Lung (tissue), 12 donors: ENCODE data around the gene RAB23. TPM values are rescaled to one million over a fixed set of nuclear protein-coding genes. Genes with fewer than 3 reads are reported as not detected.

Source experiments
- ATAC-seq: fragments of 200-7000 bp; cut with Tn5 transposase; one replicate; pipeline ENCODE4 v1.9.1; 2020; ENCODE audit warnings: moderate number of reproducible peaks; ENCODE audit not compliant: insufficient read depth, low FRiP score
- DNase-seq, 3 donors: peaks; one replicate each; pipeline ENCODE4 v3.0.0-alpha.2; 2013 to 2017
- H3K27ac ChIP-seq, 2 donors: one replicate each; pipeline ENCODE4 v1.5.1; 2013; ENCODE audit warnings: mild to moderate bottlenecking in 2 of 2, moderate library complexity in 2 of 2, control low read depth in 1 of 2, inconsistent platforms in 1 of 2, low read depth in 1 of 2, low read length in 1 of 2
- H3K27me3 ChIP-seq, 3 donors: one replicate each; pipeline ENCODE4 v1.5.1; 2013; ENCODE audit warnings: low read length in 2 of 3; ENCODE audit not compliant: control insufficient read depth in 3 of 3, insufficient read depth in 3 of 3
- H3K36me3 ChIP-seq, 4 donors: one replicate each; pipeline ENCODE4 v1.5.1; 2013; ENCODE audit warnings: low read length in 4 of 4, mild to moderate bottlenecking in 1 of 4, moderate library complexity in 1 of 4; ENCODE audit not compliant: control insufficient read depth in 4 of 4, insufficient read depth in 4 of 4
- H3K4me1 ChIP-seq, 5 donors: one replicate each; pipeline ENCODE4 v1.5.1; 2013; ENCODE audit warnings: low read length in 5 of 5, mild to moderate bottlenecking in 2 of 5, moderate library complexity in 1 of 5; ENCODE audit not compliant: control insufficient read depth in 5 of 5, insufficient read depth in 5 of 5
- H3K4me3 ChIP-seq: one replicate; pipeline ENCODE4 v1.5.1; 2013; ENCODE audit warnings: mild to moderate bottlenecking, control low read depth, moderate library complexity
- H3K9ac ChIP-seq, 2 donors: one replicate each; pipeline ENCODE4 v1.5.1; 2013; ENCODE audit warnings: low read length in 2 of 2, control low read depth in 1 of 2; ENCODE audit not compliant: insufficient read depth in 1 of 2
- H3K9me3 ChIP-seq, 4 donors: one replicate each; pipeline ENCODE4 v1.5.1; 2013; ENCODE audit warnings: low read length in 3 of 4, mild to moderate bottlenecking in 1 of 4, moderate library complexity in 1 of 4; ENCODE audit not compliant: control insufficient read depth in 4 of 4, insufficient read depth in 3 of 4
- WGBS, 2 donors: extraction: QIAGEN DNeasy Blood & Tissue Kit; methylation state at CpG; one replicate each; pipeline ENCODE4 v1.1.7; 2013; 5-methylcytosine and 5-hydroxymethylcytosine counted together
- polyA plus RNA-seq, 2 donors: library from polyadenylated mRNA; stranded (reverse); fragments of 200-250 nt; gene quantifications; one replicate each; pipeline ENCODE4 v1.2.1, GENCODE V29; 2013
- total RNA-seq, 2 donors: library from RNA; depleted of rRNA in 1 of 2; stranded (reverse); fragments of >200 nt in 1 of 2; gene quantifications; one replicate each; pipeline ENCODE4 v1.2.1, GENCODE V29; 2014 to 2021
- TF ChIP-seq, protein P1 (sequence below): IDR thresholded peaks from 2 replicates; pipeline ENCODE4 v1.5.1; 2012; ENCODE audit warnings: mild to moderate bottlenecking; ENCODE audit errors: control extremely low read depth, extremely low read depth
- donor health status: control.
- donor health status: control.
- donor health status: Bipolar disorder and iron deficiency.
- donor health status: healthy.
- donor health status: DM: yes; HTN: yes; CAD: no.

The RAB23 gene
- total and polyA plus RNA-seq, 4 donors: 4.2 to 26.7 (median 6.9) TPM

DNA sequence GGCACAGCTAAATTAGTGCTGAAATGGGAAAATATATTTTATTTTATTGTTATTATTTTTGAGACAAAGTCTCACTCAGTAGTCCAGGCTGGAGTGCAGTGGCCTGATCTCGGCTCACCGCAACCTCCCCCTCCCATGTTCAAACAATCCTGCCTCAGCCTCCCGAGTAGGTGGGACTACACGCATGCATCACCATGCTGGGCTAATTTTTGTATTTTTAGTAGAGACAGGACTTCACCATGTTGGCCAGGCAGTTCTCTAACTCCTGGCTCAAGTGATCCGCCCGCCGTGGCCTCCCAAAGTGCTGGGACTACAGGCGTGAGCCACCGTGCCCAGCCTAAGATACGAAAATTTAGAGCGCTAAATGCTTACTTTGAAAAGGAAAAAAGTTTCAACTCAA lies 4.8 kb downstream of the RAB23 start:
- no peaks in the 10 kb centered on the region for H3K27me3 ChIP-seq
- ATAC-seq (no peak), DNase-seq (no peak)
- H3K4me3 ChIP-seq: no peak overlapping the region
- WGBS, 2 donors: 96% methylated on average over 11 of the region's 11 CpGs
- no peak overlapping the region for H3K27ac ChIP-seq
- no peak overlapping the region for H3K9ac ChIP-seq
- H3K4me1 ChIP-seq: peaks cover 0 to 5% (median 0%) of the 10 kb centered on the region in 5 donors
- TF ChIP-seq, protein P1, sequence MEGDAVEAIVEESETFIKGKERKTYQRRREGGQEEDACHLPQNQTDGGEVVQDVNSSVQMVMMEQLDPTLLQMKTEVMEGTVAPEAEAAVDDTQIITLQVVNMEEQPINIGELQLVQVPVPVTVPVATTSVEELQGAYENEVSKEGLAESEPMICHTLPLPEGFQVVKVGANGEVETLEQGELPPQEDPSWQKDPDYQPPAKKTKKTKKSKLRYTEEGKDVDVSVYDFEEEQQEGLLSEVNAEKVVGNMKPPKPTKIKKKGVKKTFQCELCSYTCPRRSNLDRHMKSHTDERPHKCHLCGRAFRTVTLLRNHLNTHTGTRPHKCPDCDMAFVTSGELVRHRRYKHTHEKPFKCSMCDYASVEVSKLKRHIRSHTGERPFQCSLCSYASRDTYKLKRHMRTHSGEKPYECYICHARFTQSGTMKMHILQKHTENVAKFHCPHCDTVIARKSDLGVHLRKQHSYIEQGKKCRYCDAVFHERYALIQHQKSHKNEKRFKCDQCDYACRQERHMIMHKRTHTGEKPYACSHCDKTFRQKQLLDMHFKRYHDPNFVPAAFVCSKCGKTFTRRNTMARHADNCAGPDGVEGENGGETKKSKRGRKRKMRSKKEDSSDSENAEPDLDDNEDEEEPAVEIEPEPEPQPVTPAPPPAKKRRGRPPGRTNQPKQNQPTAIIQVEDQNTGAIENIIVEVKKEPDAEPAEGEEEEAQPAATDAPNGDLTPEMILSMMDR: no peak
- no peaks in the 10 kb centered on the region for H3K9me3 ChIP-seq
- peaks cover 0 to 14% (median 0%) of the 10 kb centered on the region in 4 donors for H3K36me3 ChIP-seq

DNA sequence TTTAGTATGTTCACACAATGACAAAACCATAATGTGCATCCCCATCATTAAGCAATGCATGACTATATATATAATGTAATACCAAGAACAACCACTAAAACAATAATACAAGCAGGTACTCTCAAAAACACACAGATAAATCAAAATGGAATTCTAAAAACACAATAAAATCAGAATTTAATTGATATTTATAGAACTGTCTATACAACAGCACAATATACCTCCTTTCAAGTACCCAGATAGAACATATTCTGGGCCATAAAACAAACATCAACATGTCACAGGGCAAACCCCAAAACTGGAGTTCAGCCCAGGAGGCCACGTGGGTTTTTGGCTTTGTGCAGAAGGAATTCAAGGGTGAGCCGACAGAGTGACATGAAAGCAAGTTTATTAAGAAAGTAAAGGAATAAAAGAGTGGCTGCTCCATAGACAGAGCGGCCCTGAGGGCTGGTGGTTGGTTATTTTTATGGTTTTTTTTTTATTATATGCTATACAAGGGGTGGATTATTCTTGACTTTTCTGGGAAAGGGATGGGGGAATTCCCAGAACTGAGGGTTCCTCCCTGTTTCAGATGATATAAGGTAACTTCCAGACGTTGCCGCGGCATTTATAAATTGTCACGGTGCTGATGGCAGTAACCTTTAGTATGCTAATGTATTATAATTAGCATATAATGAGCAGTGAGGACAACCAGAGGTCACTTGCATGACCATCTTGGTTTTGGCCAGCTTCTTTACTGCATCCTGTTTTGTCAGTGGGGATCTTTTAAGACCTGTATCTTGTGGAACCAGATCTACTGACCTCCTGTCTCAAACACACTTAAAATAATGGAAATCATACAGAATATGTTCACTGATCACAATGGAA lies 5.6 kb downstream of the RAB23 start:
- H3K27ac ChIP-seq: no peak overlapping the region
- peaks cover 0 to 8% (median 0%) of the 10 kb centered on the region in 4 donors for H3K36me3 ChIP-seq
- H3K4me1 ChIP-seq: peaks cover 0 to 5% (median 0%) of the 10 kb centered on the region in 5 donors
- DNase-seq (no peak), ATAC-seq (no peak)
- H3K4me3 ChIP-seq: no peak overlapping the region
- H3K9me3 ChIP-seq: no peaks in the 10 kb centered on the region
- 83 to 90% methylated on average over 7 of the region's 7 CpGs for WGBS, 2 donors
- TF ChIP-seq, protein P1: no peak
- H3K27me3 ChIP-seq: no peaks in the 10 kb centered on the region
- H3K9ac ChIP-seq: no peak overlapping the region

DNA sequence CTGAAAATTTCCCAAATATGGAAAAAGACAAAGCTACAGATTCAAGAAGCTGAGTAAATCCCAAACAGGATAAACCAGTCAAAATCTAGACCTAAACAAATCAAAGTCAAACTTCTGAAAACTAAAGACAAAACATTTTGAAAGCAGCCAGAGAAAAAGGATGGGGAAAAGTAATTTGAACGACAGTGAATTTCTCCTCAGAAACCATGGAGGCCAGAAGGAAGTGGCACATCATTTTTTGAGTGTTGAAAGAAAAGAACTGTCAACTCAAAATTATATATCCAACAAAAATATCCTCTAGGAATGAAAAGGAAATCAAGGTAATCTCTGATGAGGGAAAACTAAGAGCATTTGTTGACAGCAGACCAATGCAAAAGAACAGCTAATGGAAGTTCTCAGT lies 6.8 kb downstream of the RAB23 start:
- Histone ChIP-seq H3K36me3 (peaks cover 0 to 6% (median 0%) of the 10 kb centered on the region in 4 donors), H3K9me3 (no peaks in the 10 kb centered on the region), H3K27me3 (no peaks in the 10 kb centered on the region), H3K27ac (no peak overlapping the region), H3K4me1 (no peaks in the 10 kb centered on the region), H3K9ac (no peak overlapping the region), H3K4me3 (no peak overlapping the region)
- ATAC-seq: no peak
- TF ChIP-seq, protein P1: no peak
- 86 to 97% methylated on average over 1 of the region's 1 CpG for WGBS, 2 donors
- DNase-seq: no peak
